Hepatocyte (in vitro differentiated cells): Measurements from ENCODE around the gene TRIM46. TPM values are rescaled to one million over a fixed set of nuclear protein-coding genes. Genes with fewer than 3 reads are reported as not detected.

Experiments used
- DNase-seq: peaks from one replicate; pipeline ENCODE4 v3.0.0-alpha.2; 2016; ENCODE audit warnings: low spot score
- H2AFZ ChIP-seq: fragments of 200-600 bp; sonication (generic); 2 replicates; pipeline ENCODE4 v1.6.0; 2016; ENCODE audit warnings: antibody characterized with exemption, mild to moderate bottlenecking
- H3K27ac ChIP-seq: fragments of 200-600 bp; sonication (generic); 2 replicates; pipeline ENCODE4 v1.5.1; 2016; ENCODE audit warnings: mild to moderate bottlenecking
- H3K27me3 ChIP-seq: fragments of 200-600 bp; sonication (generic); 2 replicates; pipeline ENCODE4 v1.6.1; 2016
- H3K36me3 ChIP-seq: fragments of 200-600 bp; sonication (generic); replicated peaks from 2 replicates; pipeline ENCODE4 v1.5.1; 2016; ENCODE audit warnings: low read depth; ENCODE audit not compliant: insufficient read depth
- H3K4me1 ChIP-seq: fragments of 200-600 bp; sonication (generic); 2 replicates; pipeline ENCODE4 v1.5.1; 2016; ENCODE audit warnings: mild to moderate bottlenecking, moderate library complexity; ENCODE audit not compliant: insufficient read depth
- H3K4me2 ChIP-seq: fragments of 200-600 bp; sonication (generic); 2 replicates; pipeline ENCODE4 v1.6.0; 2016
- H3K4me3 ChIP-seq: fragments of 200-600 bp; sonication (generic); 2 replicates; pipeline ENCODE4 v1.5.1; 2016; ENCODE audit warnings: mild to moderate bottlenecking
- H3K79me2 ChIP-seq: fragments of 200-600 bp; sonication (generic); 2 replicates; pipeline ENCODE4 v1.6.0; 2017; ENCODE audit warnings: mild to moderate bottlenecking
- H3K9me2 ChIP-seq: fragments of 200-600 bp; sonication (generic); replicated peaks from 2 replicates; pipeline ENCODE4 v1.6.0; 2017; ENCODE audit warnings: mild to moderate bottlenecking; ENCODE audit not compliant: insufficient read depth
- H3K9me3 ChIP-seq: fragments of 200-600 bp; sonication (generic); 2 replicates; pipeline ENCODE4 v1.5.1; 2016; ENCODE audit warnings: low read depth, mild to moderate bottlenecking
- H4K20me1 ChIP-seq: fragments of 200-600 bp; sonication (generic); 2 replicates; pipeline ENCODE4 v1.6.0; 2016; ENCODE audit warnings: mild to moderate bottlenecking; ENCODE audit not compliant: insufficient read depth, poor library complexity, severe bottlenecking
- CTCF ChIP-seq: fragments of 200-600 bp; sonication (generic); IDR thresholded peaks from 2 replicates; pipeline ENCODE4 v1.5.1; 2016; ENCODE audit warnings: antibody characterized with exemption, mild to moderate bottlenecking; ENCODE audit not compliant: poor library complexity
- EZH2 ChIP-seq: fragments of 200-600 bp; sonication (generic); IDR thresholded peaks from 2 replicates; pipeline ENCODE4 v1.6.1; 2016; ENCODE audit warnings: antibody characterized with exemption, mild to moderate bottlenecking, borderline replicate concordance
- EZH2phosphoT487 ChIP-seq: fragments of 200-600 bp; sonication (generic); IDR thresholded peaks from one replicate; pipeline ENCODE4 v1.6.1; 2018; ENCODE audit warnings: antibody characterized with exemption, mild to moderate bottlenecking, low read depth, moderate library complexity; ENCODE audit not compliant: unreplicated experiment, severe bottlenecking
- WGBS: methylation state at CpG from one replicate; pipeline ENCODE4 v1.1.6; 2016; ENCODE audit warnings: low lambda C conversion rate; ENCODE audit errors: missing lambda C conversion rate; 5-methylcytosine and 5-hydroxymethylcytosine counted together
- polyA plus RNA-seq: library from polyadenylated mRNA; unstranded; fragments of >200 nt; fragmentation: Nextera tagmentation; extraction: Ambion mirVana; gene quantifications from 2 replicates; pipeline ENCODE4 v1.2.1, GENCODE V29; 2016
- total RNA-seq: library from RNA; depleted of rRNA; stranded (reverse); fragments of >200 nt; gene quantifications from 2 replicates; pipeline ENCODE4 v1.2.3, GENCODE V29; 2014

Gene TRIM46
- total and polyA plus RNA-seq, 2 experiments from 2014 or later = 1.2 to 2.1 TPM

- no peaks in the 10 kb centered on the region for H4K20me1 ChIP-seq
- peaks cover 22% of the 10 kb centered on the region for H3K79me2 ChIP-seq
- no peaks in the 10 kb centered on the region for H3K9me3 ChIP-seq
- peak overlapping the region; percentile 92 for H3K4me2 ChIP-seq
- peaks cover 5% of the 10 kb centered on the region for H3K27me3 ChIP-seq
- peak overlapping the region; percentile 79 for H3K4me3 ChIP-seq
- no peaks in the 10 kb centered on the region for H3K36me3 ChIP-seq
- H3K27ac ChIP-seq = peak overlapping the region; percentile 97
- TF ChIP-seq CTCF = no peak
- no peak for TF ChIP-seq EZH2phosphoT487
- TF ChIP-seq EZH2 = no peak
- WGBS = 57% methylated on average over 8 of the region's 8 CpGs
- H3K4me1 ChIP-seq = peaks cover 14% of the 10 kb centered on the region
- DNase-seq = no peak
- H3K9me2 ChIP-seq = no peaks in the 10 kb centered on the region
- peak overlapping the region; percentile 83 for H2AFZ ChIP-seq
Measured at GRCh38 chr1:155171836-155172731, 1.6 kb upstream of the TRIM46 start.

- peaks cover 22% of the 10 kb centered on the region for H3K79me2 ChIP-seq
- no peaks in the 10 kb centered on the region for H3K9me2 ChIP-seq
- peaks cover 5% of the 10 kb centered on the region for H3K27me3 ChIP-seq
- H4K20me1 ChIP-seq = no peaks in the 10 kb centered on the region
- H3K9me3 ChIP-seq = no peaks in the 10 kb centered on the region
- peak within 1 kb of the TSS; percentile 83 for H2AFZ ChIP-seq
- DNase-seq = peak; percentile 98
- H3K36me3 ChIP-seq = no peaks in the 10 kb centered on the region
- peak within 1 kb of the TSS; percentile 97 for H3K27ac ChIP-seq
- TF ChIP-seq EZH2phosphoT487 = no peak
- no peak for TF ChIP-seq EZH2
- peak; percentile 88 for TF ChIP-seq CTCF
- 2% methylated on average over 45 of the region's 57 CpGs for WGBS
- peak within 1 kb of the TSS; percentile 92 for H3K4me2 ChIP-seq
- peaks cover 13% of the 10 kb centered on the region for H3K4me1 ChIP-seq
- peak within 1 kb of the TSS; percentile 79 for H3K4me3 ChIP-seq
Measured at GRCh38 chr1:155172732-155173477, 744 bp upstream of the TRIM46 start, which contains the start of gene KRTCAP2. TSS of gene KRTCAP2 (minus strand) at chr1:155173304. CDS start at chr1:155173224, 80 bp downstream.

- 13% methylated on average over 12 of the region's 35 CpGs for WGBS
- H3K27me3 ChIP-seq = peaks cover 5% of the 10 kb centered on the region
- H2AFZ ChIP-seq = peak overlapping the region; percentile 2
- no peaks in the 10 kb centered on the region for H3K9me3 ChIP-seq
- peak; percentile 48 for DNase-seq
- peak overlapping the region; percentile 45 for H3K4me3 ChIP-seq
- no peaks in the 10 kb centered on the region for H3K9me2 ChIP-seq
- TF ChIP-seq EZH2 (no peak), EZH2phosphoT487 (no peak), CTCF (no peak)
- H3K4me1 ChIP-seq = peaks cover 13% of the 10 kb centered on the region
- peak overlapping the region; percentile 82 for H3K4me2 ChIP-seq
- H3K36me3 ChIP-seq = no peaks in the 10 kb centered on the region
- peaks cover 22% of the 10 kb centered on the region for H3K79me2 ChIP-seq
- peak overlapping the region; percentile 40 for H3K27ac ChIP-seq
- H4K20me1 ChIP-seq = no peaks in the 10 kb centered on the region
Measured at GRCh38 chr1:155174324-155175280, 953 bp downstream of the TRIM46 start.
